B cell (primary cell): Measurements from ENCODE around the gene MYO5C. TPM values are rescaled to one million over a fixed set of nuclear protein-coding genes. Genes with fewer than 3 reads are reported as not detected.

Experiments used
- ATAC-seq: fragments of 200-7000 bp; cut with Tn5 transposase; one replicate; pipeline ENCODE4 v1.10.0; 2021; ENCODE audit warnings: low read depth, mild to moderate bottlenecking, moderate number of reproducible peaks, moderate library complexity
- CTCF ChIA-PET: fragments of 350-600 bp; sonication (Branson Sonifier 250); formaldehyde crosslinking; loops from one replicate; lab custom pipeline; 2021; ENCODE audit warnings: antibody characterized with exemption, inconsistent platforms; lab: Charles Lee
- POLR2A ChIA-PET: fragments of 350-600 bp; sonication (Branson Sonifier 250); formaldehyde crosslinking; loops from one replicate; lab custom pipeline; 2021; ENCODE audit warnings: antibody characterized with exemption; lab: Charles Lee
- DNase-seq: peaks from one replicate; pipeline ENCODE4 v3.0.0; 2013
- H2AFZ ChIP-seq: 2 replicates; pipeline ENCODE4 v1.6.1; 2012; ENCODE audit warnings: mild to moderate bottlenecking, low read depth, low read length; ENCODE audit not compliant: insufficient read depth, poor library complexity, severe bottlenecking
- H3K27ac ChIP-seq, 2 donors: 1 replicate in 1 of 2; 2 replicates in 1 of 2; pipeline ENCODE4 v1.5.1; 2012 to 2013; ENCODE audit warnings: low read length in 2 of 2, mild to moderate bottlenecking in 2 of 2, moderate library complexity in 1 of 2
- H3K27me3 ChIP-seq, 4 experiments: fragments of 200-600 bp in 1 of 4; sonication (generic) in 1 of 4; replicated peaks in 1 of 4; 1 replicate in 2 of 4; 2 replicates in 2 of 4; pipeline versions ENCODE4 v1.6.1 to v1.7.0; 2013 to 2016; ENCODE audit warnings: low read length in 3 of 4, mild to moderate bottlenecking in 2 of 4, mixed read lengths in 1 of 4, moderate library complexity in 1 of 4; ENCODE audit not compliant: insufficient read depth in 4 of 4, control insufficient read depth in 3 of 4; ENCODE audit errors: control extremely low read depth in 1 of 4
- H3K36me3 ChIP-seq, 2 experiments: replicated peaks in 1 of 2; 1 replicate in 1 of 2; 2 replicates in 1 of 2; pipeline versions ENCODE4 v1.6.1 to v1.7.1; 2013; ENCODE audit warnings: low read length in 1 of 2; ENCODE audit not compliant: insufficient read depth in 2 of 2, control insufficient read depth in 1 of 2; ENCODE audit errors: control extremely low read depth in 1 of 2, extremely low read depth in 1 of 2
- H3K4me1 ChIP-seq, 2 donors: fragments of 200-600 bp in 1 of 2; sonication (generic) in 1 of 2; 1 replicate in 1 of 2; 2 replicates in 1 of 2; pipeline versions ENCODE4 v1.5.1 to v1.6.1; 2013 to 2017; ENCODE audit warnings: low read length in 2 of 2; ENCODE audit not compliant: control insufficient read depth in 2 of 2, insufficient read depth in 2 of 2
- H3K4me2 ChIP-seq: replicated peaks from 2 replicates; pipeline ENCODE3; 2012; ENCODE audit warnings: mild to moderate bottlenecking, low read depth, low read length; ENCODE audit not compliant: poor library complexity, severe bottlenecking
- H3K4me3 ChIP-seq, 5 experiments: fragments of 200-600 bp in 1 of 5; sonication (generic) in 1 of 5; 1 replicate in 3 of 5; 2 replicates in 2 of 5; pipeline versions ENCODE4 v1.5.1 to v1.7.0; 2011 to 2016; ENCODE audit warnings: low read length in 4 of 5, mild to moderate bottlenecking in 4 of 5, low read depth in 2 of 5, control low read depth in 1 of 5, moderate library complexity in 1 of 5; ENCODE audit not compliant: insufficient read depth in 1 of 5; ENCODE audit errors: control extremely low read depth in 1 of 5, extremely low read depth in 1 of 5
- H3K79me2 ChIP-seq: fragments of 200-600 bp; sonication (generic); one replicate; pipeline ENCODE4 v1.6.0; 2016; ENCODE audit warnings: low read length; ENCODE audit not compliant: control insufficient read depth, insufficient read depth
- H3K9ac ChIP-seq: fragments of 200-600 bp; sonication (generic); 2 replicates; pipeline ENCODE4 v1.6.1; 2017; ENCODE audit warnings: mild to moderate bottlenecking, low read length, moderate library complexity
- H3K9me3 ChIP-seq, 3 donors: one replicate each; pipeline versions ENCODE4 v1.6.1 to v1.7.1; 2013; ENCODE audit warnings: low read length in 2 of 3; ENCODE audit not compliant: control insufficient read depth in 2 of 3, insufficient read depth in 1 of 3; ENCODE audit errors: control extremely low read depth in 1 of 3
- H4K20me1 ChIP-seq: 2 replicates; pipeline ENCODE4 v1.6.0; 2012; ENCODE audit warnings: mild to moderate bottlenecking, low read length; ENCODE audit not compliant: insufficient read depth, control insufficient read depth, poor library complexity, severe bottlenecking
- H3K27ac Mint-ChIP-seq: one replicate; pipeline ENCODE4 v1.8.0; 2021; ENCODE audit warnings: mixed read lengths
- H3K27me3 Mint-ChIP-seq: one replicate; pipeline ENCODE4 v1.8.0; 2021; ENCODE audit warnings: mixed read lengths
- H3K4me1 Mint-ChIP-seq: one replicate; pipeline ENCODE4 v1.8.0; 2021; ENCODE audit warnings: mixed read lengths
- H3K4me3 Mint-ChIP-seq: one replicate; pipeline ENCODE4 v1.8.0; 2021; ENCODE audit warnings: mixed read lengths
- H3K9me3 Mint-ChIP-seq: one replicate; pipeline ENCODE4 v1.8.0; 2022; ENCODE audit warnings: mixed read lengths; ENCODE audit not compliant: insufficient read depth
- CTCF ChIP-seq: fragments of 200-600 bp; IDR thresholded peaks from one replicate; pipeline ENCODE4 v1.8.0; 2022; ENCODE audit warnings: antibody characterized with exemption, mild to moderate bottlenecking
- EZH2 ChIP-seq: IDR thresholded peaks from 2 replicates; pipeline ENCODE4 v1.6.1; 2012; ENCODE audit warnings: borderline replicate concordance, low read depth, mild to moderate bottlenecking, moderate library complexity, low read length; ENCODE audit not compliant: insufficient read depth, poor library complexity, severe bottlenecking
- WGBS: methylation state at CpG from one replicate; pipeline ENCODE4 v1.1.5; 2013; ENCODE audit warnings: missing lambda C conversion rate; ENCODE audit not compliant: insufficient coverage; 5-methylcytosine and 5-hydroxymethylcytosine counted together
- intact Hi-C: fragments of 100-400 bp; cut with micrococcal nuclease; formaldehyde crosslinking; loops from one replicate; pipeline ENCODE4 v1.10.0; 2022
- polyA plus RNA-seq: library from polyadenylated mRNA; depleted of rRNA; stranded (reverse); fragments of >200 nt; gene quantifications from 2 replicates; pipeline ENCODE4 v1.2.3, GENCODE V29; 2012
- total RNA-seq, 2 donors: library from RNA; stranded (reverse); fragments of 120-200 nt in 1 of 2; gene quantifications; 1 replicate in 1 of 2; 2 replicates in 1 of 2; pipeline versions ENCODE4 v1.2.3 to v1.2.4, GENCODE V29; 2013 to 2022

The MYO5C gene
- total and polyA plus RNA-seq, 2 donors (not counting 1 experiment from before 2014, with no cell fraction given), result 0.54 to 4.5 TPM

DNA sequence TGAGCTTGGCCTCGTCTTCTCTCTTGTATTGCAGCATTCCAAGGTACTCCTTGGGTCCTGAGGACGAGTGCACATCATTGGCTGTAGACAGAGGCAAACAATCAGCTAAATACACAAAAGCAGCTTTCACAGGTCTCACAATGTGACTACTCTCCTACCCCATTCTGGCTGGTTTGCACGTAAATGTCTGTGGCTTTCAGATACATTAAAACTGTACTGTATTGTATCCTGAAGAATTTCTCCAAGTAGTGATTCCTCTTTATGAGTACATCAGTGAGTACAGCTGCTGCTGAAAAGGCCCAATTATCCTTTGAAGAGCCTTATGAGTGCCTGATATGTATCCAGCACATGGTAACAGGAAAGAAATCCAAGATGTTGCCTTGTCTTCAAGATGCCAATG is 82.4 kb downstream of the MYO5C start:
- H3K4me3 Mint-ChIP-seq, result no peak overlapping the region
- no peaks in the 10 kb centered on the region for H3K79me2 ChIP-seq
- intact Hi-C loops, result no loop called here
- H3K27me3 Mint-ChIP-seq, result no peaks in the 10 kb centered on the region
- H4K20me1 ChIP-seq, result no peaks in the 10 kb centered on the region
- WGBS, result 89% methylated on average over 2 of the region's 3 CpGs
- ATAC-seq (no peak), DNase-seq (no peak)
- H3K9me3 Mint-ChIP-seq, result no peaks in the 10 kb centered on the region
- H3K4me2 ChIP-seq, result no peak overlapping the region
- no peaks in the 10 kb centered on the region for H3K4me1 ChIP-seq
- POLR2A ChIA-PET, result interaction anchor here (1.6 to 1.9 kb wide), 2 partner anchors 14 to 34 kb away, joined by 4 to 6 read pairs; no protein-coding TSS in a partner anchor
- H3K9ac ChIP-seq, result no peak overlapping the region
- peaks cover 5% of the 10 kb centered on the region for H3K4me1 Mint-ChIP-seq
- CTCF ChIA-PET, result interaction anchor here (1.1 to 5.5 kb wide), 6 partner anchors 10 to 49 kb away, joined by 3 to 94 read pairs (median 4); no protein-coding TSS in a partner anchor
- H3K27ac ChIP-seq, result no peak overlapping the region
- TF ChIP-seq CTCF, result no peak
- no peak for TF ChIP-seq EZH2
- H3K4me3 ChIP-seq, result no peak overlapping the region
- H3K9me3 ChIP-seq, result no peaks in the 10 kb centered on the region
- no peak overlapping the region for H2AFZ ChIP-seq
- H3K27ac Mint-ChIP-seq, result no peak overlapping the region
- H3K36me3 ChIP-seq, result no peaks in the 10 kb centered on the region
- no peaks in the 10 kb centered on the region for H3K27me3 ChIP-seq

DNA sequence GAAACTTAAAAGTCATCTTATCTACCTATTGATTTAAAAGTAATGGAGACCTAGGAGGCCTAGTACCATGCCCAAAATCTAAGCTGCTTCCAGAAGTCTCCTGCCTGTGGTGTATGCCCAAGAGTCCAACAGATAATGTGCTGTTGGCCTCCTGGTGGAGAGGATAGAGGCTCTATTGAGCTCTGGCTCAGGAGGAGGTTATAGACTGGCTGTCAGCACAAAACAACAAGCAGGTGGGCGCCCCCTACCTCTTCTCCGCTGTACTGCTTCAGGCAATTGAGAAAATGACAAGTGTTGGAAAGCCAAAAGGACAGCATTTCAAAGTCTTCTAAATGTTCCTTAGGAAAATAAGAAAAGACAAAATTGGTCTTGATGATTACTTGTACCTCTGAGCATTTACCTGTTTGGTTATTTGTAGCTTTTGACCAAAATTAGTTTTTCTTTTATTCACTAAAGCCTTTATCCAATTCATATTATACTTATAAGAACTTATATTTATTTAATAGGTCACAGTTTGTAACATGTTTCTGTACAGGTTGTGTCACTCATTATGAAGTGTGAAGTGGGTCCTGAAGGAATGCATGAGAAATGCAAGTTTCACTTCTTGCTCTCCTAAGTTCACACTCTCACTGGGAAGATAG is 87.2 kb downstream of the MYO5C start:
- H3K4me1 ChIP-seq, result no peaks in the 10 kb centered on the region
- peaks cover 0 to 3% of the 10 kb centered on the region in 2 experiments for H3K36me3 ChIP-seq
- DNase-seq (peak; percentile 73), ATAC-seq (peak; percentile 95)
- WGBS, result 80% methylated on average over 1 of the region's 2 CpGs
- no peak overlapping the region for H3K4me2 ChIP-seq
- no peaks in the 10 kb centered on the region for H3K9me3 Mint-ChIP-seq
- no peak overlapping the region for H3K4me3 Mint-ChIP-seq
- no peaks in the 10 kb centered on the region for H3K27me3 Mint-ChIP-seq
- ChIA-PET CTCF (interaction anchor here (0.7 to 2.5 kb wide), 30 partner anchors 9 to 444 kb away, joined by 3 to 18 read pairs (median 4); partner anchors contain the start of gene MYO5A), POLR2A (interaction anchor here (0.7 kb wide), 1 partner anchor 19 kb away, joined by 6 read pairs; no protein-coding TSS in a partner anchor)
- TF ChIP-seq EZH2, result no peak
- TF ChIP-seq CTCF, result peak; percentile 86
- no peaks in the 10 kb centered on the region for H3K27me3 ChIP-seq
- intact Hi-C loops, result loop anchor here (1.0 to 2.0 kb wide), 2 partner anchors 30 to 45 kb away; no protein-coding TSS in a partner anchor
- no peak overlapping the region for H3K9ac ChIP-seq
- H3K27ac ChIP-seq, result no peak overlapping the region
- H3K27ac Mint-ChIP-seq, result no peak overlapping the region
- no peaks in the 10 kb centered on the region for H3K79me2 ChIP-seq
- H3K4me1 Mint-ChIP-seq, result no peaks in the 10 kb centered on the region
- no peak overlapping the region for H3K4me3 ChIP-seq
- no peak overlapping the region for H2AFZ ChIP-seq
- H3K9me3 ChIP-seq, result no peaks in the 10 kb centered on the region
- no peaks in the 10 kb centered on the region for H4K20me1 ChIP-seq
